GM12878 (cell line): Measurements from ENCODE around the gene TEC. TPM values are rescaled to one million over a fixed set of nuclear protein-coding genes. Genes with fewer than 3 reads are reported as not detected.

Experiments used
- ATAC-seq: fragments of 200-7000 bp; cut with Tn5 transposase; 3 replicates; pipeline ENCODE4 v1.9.1; 2020; ENCODE audit warnings: mild to moderate bottlenecking, moderate library complexity
- BruUV-seq: library from RNA; stranded (reverse); fragments of 400-500 nt; replicated peaks from 2 replicates; lab custom pipeline; 2021; lab: Mats Ljungman, UMichigan
- CTCF ChIA-PET: fragments of 300-600 bp; sonication (Branson Sonifier 250); formaldehyde crosslinking; extraction: SDS; loops from one replicate; lab custom pipeline; 2021; ENCODE audit warnings: inconsistent platforms; lab: Yijun Ruan, JAX
- POLR2A ChIA-PET: fragments of 350-600 bp; formaldehyde crosslinking; extraction: SDS; loops from one replicate; lab custom pipeline; 2021; ENCODE audit warnings: inconsistent platforms; lab: Charles Lee
- RAD21 ChIA-PET: fragments of 300-600 bp; sonication (Branson Sonifier 250); formaldehyde crosslinking; loops from one replicate; lab custom pipeline; 2023; ENCODE audit warnings: antibody characterized with exemption; ENCODE audit not compliant: unreplicated experiment; lab: Charles Lee
- SMC1A ChIA-PET: fragments of 300-600 bp; sonication (Branson Sonifier 250); formaldehyde crosslinking; loops from one replicate; lab custom pipeline; 2023; ENCODE audit not compliant: unreplicated experiment, uncharacterized antibody; lab: Charles Lee
- DNase-seq: peaks from one replicate; pipeline ENCODE4 v3.0.0-alpha.2; 2011; ENCODE audit warnings: low read depth, low spot score
- FAIRE-seq: peaks from 3 replicates; lab custom pipeline; 2011; peaks lifted over from hg19 to GRCh38; lab: Jason Lieb, UNC
- H2AFZ ChIP-seq: 2 replicates; pipeline ENCODE4 v1.6.0; 2011; ENCODE audit warnings: low read depth, low read length, control low read depth; ENCODE audit not compliant: control insufficient read depth
- H3K27ac ChIP-seq: 2 replicates; pipeline ENCODE4 v1.5.1; 2011; ENCODE audit warnings: control low read depth; ENCODE audit not compliant: control insufficient read depth, insufficient read depth
- H3K27me3 ChIP-seq, 2 experiments: replicated peaks in 1 of 2; 2 replicates each; pipeline versions ENCODE4 v1.6.0 to v1.6.1; 2011; ENCODE audit warnings: low read length in 1 of 2; ENCODE audit not compliant: control insufficient read depth in 2 of 2, insufficient read depth in 2 of 2
- H3K36me3 ChIP-seq, 2 experiments: 2 replicates each; pipeline ENCODE4 v1.5.1; 2011; ENCODE audit warnings: low read length in 1 of 2; ENCODE audit not compliant: control insufficient read depth in 2 of 2, insufficient read depth in 2 of 2
- H3K4me1 ChIP-seq: 2 replicates; pipeline ENCODE4 v1.6.1; 2011; ENCODE audit warnings: mild to moderate bottlenecking, low read length, moderate library complexity, mixed read lengths; ENCODE audit not compliant: control insufficient read depth, insufficient read depth
- H3K4me2 ChIP-seq: 2 replicates; pipeline ENCODE4 v1.6.0; 2011; ENCODE audit warnings: control low read depth; ENCODE audit not compliant: control insufficient read depth, insufficient read depth
- H3K4me3 ChIP-seq: fragments of 200-600 bp; sonication (generic); 2 replicates; pipeline ENCODE4 v1.5.1; 2016
- H3K79me2 ChIP-seq: 2 replicates; pipeline ENCODE4 v1.6.0; 2011; ENCODE audit warnings: low read length; ENCODE audit not compliant: control insufficient read depth, insufficient read depth
- H3K9ac ChIP-seq: 2 replicates; pipeline ENCODE4 v1.8.0; 2011; ENCODE audit warnings: low read length, control low read depth, mixed read lengths; ENCODE audit not compliant: control insufficient read depth, insufficient read depth
- H3K9me3 ChIP-seq: replicated peaks from 3 replicates; pipeline ENCODE4 v1.5.1; 2011; ENCODE audit warnings: mild to moderate bottlenecking, low read length; ENCODE audit not compliant: control insufficient read depth, insufficient read depth
- H4K20me1 ChIP-seq: 2 replicates; pipeline ENCODE4 v1.6.0; 2011; ENCODE audit not compliant: control insufficient read depth, insufficient read depth
- ETV6 ChIP-seq, 2 experiments: fragments of 450-650 bp in 1 of 2; IDR thresholded peaks in 1 of 2; conservative IDR thresholded peaks in 1 of 2; 2 replicates each; pipeline ENCODE4 v1.6.1; 2014; ENCODE audit warnings: antibody characterized with exemption in 1 of 2, borderline replicate concordance in 1 of 2, low read depth in 1 of 2, mild to moderate bottlenecking in 1 of 2, moderate library complexity in 1 of 2
- NFYB ChIP-seq: IDR thresholded peaks from 2 replicates; pipeline ENCODE4 v1.6.1; 2011; ENCODE audit warnings: low read depth, mild to moderate bottlenecking, low read length, improper control_type of control experiment, moderate library complexity; ENCODE audit not compliant: insufficient read depth
- RAD21 ChIP-seq: IDR thresholded peaks from 2 replicates; pipeline ENCODE4 v1.6.1; 2011; ENCODE audit warnings: mild to moderate bottlenecking, low read depth, low read length, moderate library complexity; ENCODE audit not compliant: insufficient read depth
- TCF3 ChIP-seq: IDR thresholded peaks from 2 replicates; pipeline ENCODE4 v1.6.1; 2012; ENCODE audit warnings: low read depth, mild to moderate bottlenecking, low read length, borderline replicate concordance; ENCODE audit not compliant: insufficient read depth
- WGBS: methylation state at CpG from one replicate; pipeline ENCODE4 v1.1.6; 2016; ENCODE audit warnings: low lambda C conversion rate; ENCODE audit not compliant: insufficient replicate concordance, insufficient coverage; ENCODE audit errors: missing lambda C conversion rate; 5-methylcytosine and 5-hydroxymethylcytosine counted together
- in situ Hi-C: fragments of 300-500 bp; cut with MboI; formaldehyde crosslinking; loops from 9 replicates; pipeline ENCODE4 v1.14.3; 2018; ENCODE audit warnings: mixed read lengths
- intact Hi-C: fragments of 100-400 bp; cut with micrococcal nuclease; formaldehyde crosslinking; loops from one replicate; pipeline ENCODE4 v1.14.2; 2022; ENCODE audit not compliant: unreplicated experiment
- polyA plus RNA-seq, 11 experiments: library from polyadenylated mRNA; depleted of rRNA in 4 of 11; unstranded in 6 of 11; stranded (reverse) in 5 of 11; fragments of >200 nt; fragmentation: Nextera tagmentation in 4 of 11; fragmentation: Illumina TruSeq in 1 of 11; extraction: Ambion mirVana in 4 of 11; extraction: Trizol in 1 of 11; gene quantifications; 1 replicate in 1 of 11; 2 replicates in 10 of 11; pipeline versions ENCODE4 v1.2.1 to v1.2.3, GENCODE V29; 2011 to 2016; ENCODE audit warnings: inconsistent platforms in 2 of 11, missing spikeins in 2 of 11, low read depth in 1 of 11
- total RNA-seq, 4 experiments: library from RNA; depleted of rRNA in 3 of 4; stranded (reverse); fragments of >200 nt in 3 of 4; fragmentation: Illumina TruSeq in 1 of 4; extraction: Trizol in 1 of 4; gene quantifications; 2 replicates each; pipeline versions ENCODE4 v1.2.1 to v1.2.3, GENCODE V29; 2013 to 2021
- TF ChIP-seq, protein P1 (sequence below): fragments of 450-650 bp; IDR thresholded peaks from 2 replicates; pipeline ENCODE4 v1.6.1; 2014; ENCODE audit warnings: mild to moderate bottlenecking

Gene TEC
- total and polyA plus RNA-seq, 10 of the 15 experiments (the other 5 are each of a cell fraction or from before 2014, with no cell fraction given): 7.4 to 27.2 (median 17.1) TPM

DNA sequence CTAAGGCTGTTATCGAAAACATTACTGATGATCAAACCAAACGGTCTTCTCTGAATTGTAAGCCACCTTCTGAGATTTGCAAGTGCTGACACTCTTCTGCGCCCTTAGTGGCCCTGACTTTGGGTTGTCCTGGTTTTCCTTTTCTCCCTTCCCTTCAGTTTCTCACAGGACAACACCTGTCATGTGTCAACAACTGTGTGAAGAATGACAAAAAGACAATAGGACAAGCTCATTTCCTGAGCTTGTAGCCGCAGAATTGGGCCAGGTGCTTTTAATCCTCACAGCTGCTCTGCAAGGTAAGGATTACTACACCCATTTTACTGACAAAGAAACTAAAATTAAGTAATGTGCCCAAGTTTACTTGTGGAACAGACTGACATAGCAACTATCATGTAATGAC, 90.7 kb downstream of the TEC start:
- H2AFZ ChIP-seq: no peak overlapping the region
- H3K9me3 ChIP-seq: peaks cover 10% of the 10 kb centered on the region
- peaks cover 1 to 16% of the 10 kb centered on the region in 2 experiments for H3K36me3 ChIP-seq
- intact Hi-C loops: no loop called here
- no peaks in the 10 kb centered on the region for H3K27me3 ChIP-seq
- peaks cover 69% of the 10 kb centered on the region for H3K79me2 ChIP-seq
- CTCF ChIA-PET: no interaction called here
- in situ Hi-C loops: no loop called here
- no TSS peak for BruUV-seq
- no peak overlapping the region for H3K9ac ChIP-seq
- RAD21 ChIA-PET: no interaction called here
- peaks cover 36% of the 10 kb centered on the region for H3K4me1 ChIP-seq
- SMC1A ChIA-PET: no interaction called here
- H3K27ac ChIP-seq: no peak overlapping the region
- no peak for TF ChIP-seq RAD21
- TF ChIP-seq, protein P1, sequence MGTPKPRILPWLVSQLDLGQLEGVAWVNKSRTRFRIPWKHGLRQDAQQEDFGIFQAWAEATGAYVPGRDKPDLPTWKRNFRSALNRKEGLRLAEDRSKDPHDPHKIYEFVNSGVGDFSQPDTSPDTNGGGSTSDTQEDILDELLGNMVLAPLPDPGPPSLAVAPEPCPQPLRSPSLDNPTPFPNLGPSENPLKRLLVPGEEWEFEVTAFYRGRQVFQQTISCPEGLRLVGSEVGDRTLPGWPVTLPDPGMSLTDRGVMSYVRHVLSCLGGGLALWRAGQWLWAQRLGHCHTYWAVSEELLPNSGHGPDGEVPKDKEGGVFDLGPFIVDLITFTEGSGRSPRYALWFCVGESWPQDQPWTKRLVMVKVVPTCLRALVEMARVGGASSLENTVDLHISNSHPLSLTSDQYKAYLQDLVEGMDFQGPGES: no peak
- no peak for TF ChIP-seq ETV6 (conservative IDR thresholded peaks at IDR 0.05 in 1 of 2, IDR thresholded peaks at IDR 0.05 in 1 of 2; ENCODE audit: borderline replicate concordance in 1 of 2, low read depth in 1 of 2)
- TF ChIP-seq, all 136 proteins: peak for 0
- FAIRE-seq: no peak
- ATAC-seq: no peak
- 100% methylated on average over 4 of the region's 4 CpGs for WGBS
- Histone ChIP-seq H4K20me1 (no peaks in the 10 kb centered on the region), H3K4me2 (no peak overlapping the region), H3K4me3 (no peak overlapping the region)
- POLR2A ChIA-PET: interaction anchor here (0.5 kb wide), 1 partner anchor 162 kb away, joined by 3 read pairs; the partner anchor contains the start of gene SLAIN2
- no peak for DNase-seq

DNA sequence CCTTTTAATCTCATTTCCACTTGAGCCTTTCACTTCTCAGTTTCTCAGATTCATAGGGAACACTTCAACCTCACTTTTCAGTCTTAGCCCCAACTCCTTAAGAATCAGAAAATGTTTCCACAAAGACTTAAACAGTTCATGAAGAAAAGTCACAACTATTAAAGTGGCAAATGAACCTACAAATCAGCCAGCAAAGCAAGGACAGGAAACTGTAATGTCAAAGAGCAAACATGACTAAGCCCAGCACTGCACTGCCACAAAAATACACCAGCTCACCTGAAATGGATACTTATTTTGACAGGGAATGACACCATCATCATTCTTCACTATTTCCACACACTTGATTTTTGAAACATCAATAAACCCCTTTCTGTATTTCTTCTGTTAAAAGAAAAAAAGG, 93.8 kb downstream of the TEC start:
- peaks cover 10% of the 10 kb centered on the region for H3K9me3 ChIP-seq
- RAD21 ChIA-PET: interaction anchor here (2.9 to 4.6 kb wide), 4 partner anchors 20 to 36 kb away, joined by 8 to 19 read pairs (median 14); no protein-coding TSS in a partner anchor
- no peak overlapping the region for H2AFZ ChIP-seq
- DNase-seq: no peak
- H3K79me2 ChIP-seq: peaks cover 51% of the 10 kb centered on the region
- no TSS peak for BruUV-seq
- ATAC-seq: peak; percentile 40
- intact Hi-C loops: no loop called here
- H3K9ac ChIP-seq: no peak overlapping the region
- H3K27ac ChIP-seq: peak overlapping the region; percentile 51; the same call in 1 of the 2 replicates
- no peak for FAIRE-seq
- H3K36me3 ChIP-seq: peaks cover 1 to 8% of the 10 kb centered on the region in 2 experiments; a peak in 3 of 4 replicates
- in situ Hi-C loops: no loop called here
- POLR2A ChIA-PET: interaction anchor here (1.8 to 2.0 kb wide), 2 partner anchors 8 to 29 kb away, joined by 4 to 6 read pairs; no protein-coding TSS in a partner anchor
- TF ChIP-seq TCF3 (no peak), NFYB (peak; percentile 45; the same call in 1 of the 2 replicates)
- SMC1A ChIA-PET: interaction anchor here (1.4 to 4.7 kb wide), 5 partner anchors 21 to 114 kb away, joined by 3 to 36 read pairs (median 18); no protein-coding TSS in a partner anchor
- no peak overlapping the region for H3K4me3 ChIP-seq
- H3K4me1 ChIP-seq: peaks cover 34% of the 10 kb centered on the region
- H3K4me2 ChIP-seq: no peak overlapping the region
- CTCF ChIA-PET: interaction anchor here (1.3 to 4.8 kb wide), 4 partner anchors 18 to 99 kb away, joined by 3 to 37 read pairs (median 27); no protein-coding TSS in a partner anchor
- H3K27me3 ChIP-seq: no peaks in the 10 kb centered on the region
- H4K20me1 ChIP-seq: no peaks in the 10 kb centered on the region
